Hepatic stellate cell (primary cell): ENCODE measurements around the gene MTHFSD.

ENCODE experiments used
- DNase-seq: peaks from one replicate; pipeline ENCODE4 v3.0.0; 2011; ENCODE audit warnings: low spot score

Gene MTHFSD

GRCh38 chr16:86550281-86550680 lies 4.8 kb downstream of the MTHFSD start:
- no peak for DNase-seq

GRCh38 chr16:86549893-86550190 lies 5.2 kb downstream of the MTHFSD start:
- no peak for DNase-seq

GRCh38 chr16:86549076-86549892 lies 5.8 kb downstream of the MTHFSD start:
- DNase-seq: no peak

GRCh38 chr16:86547286-86547685 lies 7.7 kb downstream of the MTHFSD start:
- no peak for DNase-seq

- DNase-seq: no peak
These were observed 8.4 kb downstream of the MTHFSD start for GRCh38 chr16:86546638-86547013.

GRCh38 chr16:86545954-86546637 lies 8.9 kb downstream of the MTHFSD start:
- no peak for DNase-seq

GRCh38 chr16:86545481-86545880 lies 9.6 kb downstream of the MTHFSD start:
- DNase-seq: no peak

GRCh38 chr16:86542756-86543750 lies 12.0 kb downstream of the MTHFSD start:
- DNase-seq: no peak

GRCh38 chr16:86541560-86541959 lies 13.5 kb downstream of the MTHFSD start:
- DNase-seq: no peak

- DNase-seq: no peak
These were observed 14.1 kb downstream of the MTHFSD start for GRCh38 chr16:86540894-86541293.

GRCh38 chr16:86538196-86538780 lies 16.7 kb downstream of the MTHFSD start:
- no peak for DNase-seq

- no peak for DNase-seq
These were observed 17.5 kb downstream of the MTHFSD start for GRCh38 chr16:86537486-86537885.

- no peak for DNase-seq
These were observed 18.4 kb downstream of the MTHFSD start for GRCh38 chr16:86536621-86537020.

- DNase-seq: no peak
These were observed 20.0 kb downstream of the MTHFSD start for GRCh38 chr16:86534779-86535615.

GRCh38 chr16:86533767-86534351 lies 21.2 kb downstream of the MTHFSD start:
- no peak for DNase-seq

GRCh38 chr16:86533076-86533475 lies 22.0 kb downstream of the MTHFSD start:
- no peak for DNase-seq

GRCh38 chr16:86532526-86532815 lies 22.6 kb downstream of the MTHFSD start:
- DNase-seq: no peak

- no peak for DNase-seq
These were observed 23.2 kb downstream of the MTHFSD start for GRCh38 chr16:86531641-86532525.

GRCh38 chr16:86531191-86531545 lies 23.9 kb downstream of the MTHFSD start:
- DNase-seq: no peak
